Prostate gland (tissue), 2 donors: Measurements from ENCODE around the gene FCER2. TPM values are rescaled to one million over a fixed set of nuclear protein-coding genes. Genes with fewer than 3 reads are reported as not detected.
"Not testable (repeated sequence)": the region's sequence is repeated elsewhere in the genome, so short reads cannot be mapped to it uniquely, and the experiment has no call there.

ENCODE experiments used
- DNase-seq: peaks from one replicate; pipeline ENCODE4 v3.0.0-alpha.2; 2019; ENCODE audit warnings: low spot score
- H3K27ac ChIP-seq, 2 donors: fragments of 200-600 bp; sonication (generic); 2 replicates each; pipeline ENCODE4 v1.5.1; 2017 to 2019
- H3K27me3 ChIP-seq: fragments of 200-600 bp; sonication (generic); replicated peaks from 2 replicates; pipeline ENCODE4 v1.5.1; 2019; ENCODE audit not compliant: insufficient read depth
- H3K36me3 ChIP-seq, 2 donors: fragments of 200-600 bp; sonication (generic); 1 replicate in 1 of 2; 2 replicates in 1 of 2; pipeline versions ENCODE4 v1.5.1 to v1.8.1; 2017 to 2019
- H3K4me1 ChIP-seq: fragments of 200-600 bp; sonication (generic); replicated peaks from 2 replicates; pipeline ENCODE4 v1.5.1; 2019
- H3K4me3 ChIP-seq, 2 donors: fragments of 200-600 bp; sonication (generic); 2 replicates each; pipeline ENCODE4 v1.5.1; 2017 to 2019
- H3K9me3 ChIP-seq: fragments of 200-600 bp; sonication (generic); 2 replicates; pipeline ENCODE4 v1.5.1; 2017
- POLR2A ChIP-seq: fragments of 450-650 bp; IDR thresholded peaks from one replicate; pipeline ENCODE4 v1.6.1; 2016; ENCODE audit warnings: antibody characterized with exemption, mild to moderate bottlenecking
- POLR2AphosphoS5 ChIP-seq: sonication (generic); formaldehyde crosslinking; IDR thresholded peaks from one replicate; pipeline ENCODE4 v1.6.1; 2017; ENCODE audit warnings: antibody characterized with exemption
- WGBS: methylation state at CpG from one replicate; pipeline ENCODE4 v1.1.5; 2018; 5-methylcytosine and 5-hydroxymethylcytosine counted together
- intact Hi-C: fragments of 100-400 bp; cut with DNase I; formaldehyde crosslinking; loops from one replicate; pipeline ENCODE4 v1.14.2; 2022
- total RNA-seq, 2 donors: library from RNA; depleted of rRNA; stranded (reverse); fragments of >200 nt; gene quantifications; one replicate each; pipeline ENCODE4 v1.1.0, GENCODE V29; 2016
- TF ChIP-seq, protein P1 (sequence below), 4 experiments: fragments of 200-600 bp in 2 of 4; fragments of 450-650 bp in 2 of 4; sonication (generic) in 2 of 4; IDR thresholded peaks; 1 replicate in 3 of 4; 2 replicates in 1 of 4; pipeline ENCODE4 v1.5.1; 2016 to 2019; ENCODE audit warnings: antibody characterized with exemption in 4 of 4, mild to moderate bottlenecking in 2 of 4, moderate library complexity in 2 of 4

FCER2 gene
- total RNA-seq, 2 donors from 2014 or later: 1.5 TPM; not detected in 1

DNA sequence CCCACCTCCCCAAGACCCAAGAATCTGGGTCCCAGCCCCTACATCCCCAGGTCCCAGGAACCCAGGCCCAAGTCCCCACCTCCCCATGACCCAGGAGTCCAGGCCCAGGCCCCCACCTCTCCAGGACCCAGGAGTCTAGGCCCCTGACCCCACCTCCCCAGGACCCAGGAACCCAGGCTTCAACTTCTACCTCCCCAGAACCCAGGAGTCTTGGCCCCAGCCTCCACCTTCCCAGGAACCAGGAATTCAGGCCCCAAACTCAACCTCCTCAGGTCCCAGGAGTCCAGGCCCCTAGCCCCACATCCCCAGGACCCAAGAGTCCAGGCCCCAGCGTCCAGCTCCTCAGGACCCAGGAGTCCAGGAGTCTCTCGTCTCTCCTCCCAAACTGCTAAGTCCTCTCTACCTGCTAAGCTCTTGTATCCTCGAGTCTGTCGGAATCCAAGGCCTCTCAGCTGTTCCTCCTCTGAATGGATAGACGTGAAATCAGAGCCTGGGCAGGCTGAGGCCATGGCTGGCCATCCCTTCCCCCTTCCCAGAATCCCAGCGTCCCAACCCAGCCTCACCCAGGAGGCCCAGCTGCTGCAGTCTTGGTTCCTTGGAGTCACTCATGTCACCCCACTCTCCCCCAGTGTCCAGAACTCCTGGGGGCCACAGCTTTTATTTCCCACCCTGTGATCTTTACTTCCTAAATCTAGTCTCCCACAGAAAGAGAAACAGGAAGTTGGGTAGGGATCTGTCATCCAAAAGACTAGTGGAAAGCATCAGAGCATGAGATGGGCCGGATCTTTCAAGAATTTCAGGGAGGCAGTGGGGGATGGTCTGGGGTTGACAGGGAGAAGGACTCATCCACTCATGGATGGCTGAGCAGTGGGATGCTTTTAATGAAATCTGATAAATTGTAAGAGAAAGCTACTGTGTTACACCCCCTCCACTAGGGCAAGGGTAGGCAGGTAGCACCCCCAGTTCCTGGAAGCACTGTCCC is 45.3 kb upstream of the FCER2 start, which contains the start of gene CD209:
Gene CD209 (minus strand): TSS at position 632 of the 982 bp plus-strand sequence. CDS start 23 bp downstream, at position 609.
- TF ChIP-seq POLR2A (no peak), POLR2AphosphoS5 (no peak)
- TF ChIP-seq, protein P1, sequence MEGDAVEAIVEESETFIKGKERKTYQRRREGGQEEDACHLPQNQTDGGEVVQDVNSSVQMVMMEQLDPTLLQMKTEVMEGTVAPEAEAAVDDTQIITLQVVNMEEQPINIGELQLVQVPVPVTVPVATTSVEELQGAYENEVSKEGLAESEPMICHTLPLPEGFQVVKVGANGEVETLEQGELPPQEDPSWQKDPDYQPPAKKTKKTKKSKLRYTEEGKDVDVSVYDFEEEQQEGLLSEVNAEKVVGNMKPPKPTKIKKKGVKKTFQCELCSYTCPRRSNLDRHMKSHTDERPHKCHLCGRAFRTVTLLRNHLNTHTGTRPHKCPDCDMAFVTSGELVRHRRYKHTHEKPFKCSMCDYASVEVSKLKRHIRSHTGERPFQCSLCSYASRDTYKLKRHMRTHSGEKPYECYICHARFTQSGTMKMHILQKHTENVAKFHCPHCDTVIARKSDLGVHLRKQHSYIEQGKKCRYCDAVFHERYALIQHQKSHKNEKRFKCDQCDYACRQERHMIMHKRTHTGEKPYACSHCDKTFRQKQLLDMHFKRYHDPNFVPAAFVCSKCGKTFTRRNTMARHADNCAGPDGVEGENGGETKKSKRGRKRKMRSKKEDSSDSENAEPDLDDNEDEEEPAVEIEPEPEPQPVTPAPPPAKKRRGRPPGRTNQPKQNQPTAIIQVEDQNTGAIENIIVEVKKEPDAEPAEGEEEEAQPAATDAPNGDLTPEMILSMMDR (IDR thresholded peaks at IDR 0.05): no peak
- H3K4me3 ChIP-seq: no peak within 1 kb of the TSS
- no peak within 1 kb of the TSS for H3K27ac ChIP-seq
- intact Hi-C loops: no loop called here
- no peak for DNase-seq
- H3K27me3 ChIP-seq: no peaks in the 10 kb centered on the region
- H3K36me3 ChIP-seq: no peaks in the 10 kb centered on the region
- no peaks in the 10 kb centered on the region for H3K9me3 ChIP-seq
- no peaks in the 10 kb centered on the region for H3K4me1 ChIP-seq
- 62% methylated on average over 7 of the region's 7 CpGs for WGBS

DNA sequence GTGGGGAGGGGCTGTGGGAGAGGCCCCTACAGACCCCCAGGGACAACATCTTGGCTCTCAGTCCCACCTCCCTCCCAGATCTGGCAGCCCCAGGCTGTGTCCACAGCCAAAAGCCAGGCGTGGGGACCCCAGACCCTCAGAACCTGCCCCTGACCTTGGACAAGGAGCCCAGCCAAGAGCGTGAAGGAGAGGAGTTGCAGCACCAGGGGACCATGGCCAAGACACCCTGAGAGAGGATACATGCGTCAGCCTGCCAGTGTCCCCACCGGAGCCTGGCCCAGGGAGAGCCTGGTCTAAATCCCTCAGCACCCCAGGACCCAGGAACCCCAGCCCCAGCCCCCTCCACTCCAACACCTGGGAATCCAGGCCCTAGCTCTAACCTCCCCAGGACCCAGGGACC is 44.4 kb upstream of the FCER2 start:
- DNase-seq, H3K36me3 ChIP-seq, H3K27me3 ChIP-seq, H3K4me1 ChIP-seq, intact Hi-C loops, H3K9me3 ChIP-seq, H3K27ac ChIP-seq, H3K4me3 ChIP-seq: not testable (repeated sequence)
- 66% methylated on average over 3 of the region's 4 CpGs for WGBS

DNA sequence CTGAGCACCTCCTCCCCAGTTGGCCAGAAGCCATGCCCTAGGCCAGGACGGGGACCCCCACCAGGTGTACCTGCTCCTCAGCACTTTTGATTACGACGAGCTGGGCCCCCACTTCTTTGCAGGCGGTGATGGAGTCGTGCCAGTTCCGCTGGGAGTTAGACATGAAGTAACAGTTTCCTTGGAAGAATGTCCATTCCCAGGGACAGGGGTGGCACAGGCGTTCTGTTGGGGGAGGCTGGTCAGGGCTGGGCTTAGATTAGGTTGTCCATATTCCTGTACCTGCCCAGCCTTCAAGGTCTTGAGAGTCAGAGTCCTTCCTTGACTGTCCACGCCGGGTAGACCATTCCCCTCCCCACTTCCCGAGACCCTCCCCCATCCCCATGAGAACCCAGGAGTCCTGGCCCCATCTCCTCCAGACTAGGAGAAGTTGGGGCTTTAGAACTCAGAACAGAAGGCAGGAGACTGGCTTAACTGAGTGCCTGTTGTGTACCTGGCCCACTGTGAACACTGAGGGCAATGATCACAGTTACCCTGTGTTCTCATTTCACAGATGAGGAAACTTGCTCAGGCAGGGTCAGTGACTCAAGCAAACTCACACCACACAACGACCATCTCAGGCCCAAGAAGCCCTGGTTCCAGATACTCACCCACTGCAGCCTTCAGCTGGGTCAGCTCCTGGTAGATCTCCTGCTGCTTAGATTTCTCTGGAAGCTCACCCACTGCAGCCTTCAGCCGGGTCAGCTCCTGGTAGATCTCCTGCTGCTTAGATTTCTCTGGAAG is 43.1 kb upstream of the FCER2 start:
- Histone ChIP-seq H3K4me3 (no peak overlapping the region), H3K36me3 (no peaks in the 10 kb centered on the region), H3K9me3 (no peaks in the 10 kb centered on the region), H3K27me3 (no peaks in the 10 kb centered on the region), H3K4me1 (no peaks in the 10 kb centered on the region), H3K27ac (no peak overlapping the region)
- DNase-seq: no peak
- WGBS: 69% methylated on average over 12 of the region's 12 CpGs
- intact Hi-C loops: no loop called here
- TF ChIP-seq, protein P1 (IDR thresholded peaks at IDR 0.05): no peak
- no peak for TF ChIP-seq POLR2A
- no peak for TF ChIP-seq POLR2AphosphoS5

DNA sequence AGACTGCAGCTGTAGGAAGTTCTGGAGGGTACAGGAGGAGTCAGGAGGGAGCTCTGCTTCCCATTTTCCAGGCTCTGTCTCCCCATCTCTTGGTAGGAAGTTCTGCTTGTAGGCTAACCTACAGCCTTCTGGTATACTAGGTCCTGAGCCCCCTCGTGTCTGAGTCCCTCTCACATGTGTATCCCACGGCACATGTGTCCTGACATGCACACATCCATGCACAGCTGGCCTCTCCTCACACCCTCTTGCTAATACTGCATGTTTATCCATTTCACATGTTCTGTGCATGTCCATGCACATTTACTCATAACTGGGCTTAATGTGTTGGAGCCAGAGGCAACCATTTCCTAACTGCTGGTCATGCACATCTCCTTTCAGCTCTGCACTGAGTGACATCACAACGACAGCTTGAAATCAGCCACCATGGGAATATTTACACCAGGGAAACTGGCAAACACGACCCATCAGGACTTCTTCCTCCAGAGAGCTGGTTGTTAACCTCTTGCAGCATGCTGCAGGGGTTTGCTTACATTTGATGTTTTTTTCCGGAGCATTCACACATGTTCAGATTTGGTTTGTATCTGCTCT is 42.4 kb upstream of the FCER2 start:
- WGBS: 71% methylated on average over 5 of the region's 5 CpGs
- Histone ChIP-seq H3K4me1 (no peaks in the 10 kb centered on the region), H3K9me3 (no peaks in the 10 kb centered on the region), H3K36me3 (no peaks in the 10 kb centered on the region), H3K4me3 (no peak overlapping the region), H3K27me3 (no peaks in the 10 kb centered on the region), H3K27ac (no peak overlapping the region)
- DNase-seq: no peak
- TF ChIP-seq, protein P1 (IDR thresholded peaks at IDR 0.05): no peak
- TF ChIP-seq POLR2A (no peak), POLR2AphosphoS5 (no peak)
- intact Hi-C loops: no loop called here

DNA sequence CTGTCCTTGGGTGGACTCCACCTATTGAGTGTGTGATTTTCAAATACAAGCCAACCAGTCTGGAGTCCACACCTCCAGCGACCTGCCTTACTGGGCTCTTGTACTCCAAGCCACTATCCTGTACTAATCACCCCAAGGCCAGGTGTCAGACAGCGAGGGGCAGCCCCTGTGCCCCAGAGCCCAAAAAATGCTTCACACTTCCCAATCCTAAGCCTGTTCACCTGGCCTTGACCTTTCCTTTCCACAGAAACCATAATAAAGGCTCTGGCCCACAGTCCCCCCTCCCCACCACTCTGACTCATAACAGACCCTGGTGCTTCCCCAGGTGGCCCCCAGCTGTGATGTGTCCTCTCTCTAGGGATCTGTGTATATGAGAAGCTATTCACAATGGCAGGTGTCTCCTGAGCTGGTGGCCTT is 41.5 kb upstream of the FCER2 start:
- Histone ChIP-seq H3K27ac (no peak overlapping the region), H3K27me3 (no peaks in the 10 kb centered on the region), H3K9me3 (no peaks in the 10 kb centered on the region), H3K4me3 (no peak overlapping the region), H3K36me3 (no peaks in the 10 kb centered on the region), H3K4me1 (no peaks in the 10 kb centered on the region)
- no peak for DNase-seq
- intact Hi-C loops: no loop called here
- WGBS: 65% methylated on average over 2 of the region's 2 CpGs
- no peak for TF ChIP-seq POLR2AphosphoS5
- TF ChIP-seq POLR2A: no peak
- TF ChIP-seq, protein P1 (IDR thresholded peaks at IDR 0.05): no peak
